HuH-7.5 (cell line): ENCODE measurements around the gene FGF22.

Experiments used
- DNase-seq: peaks from one replicate; pipeline ENCODE4 v3.0.0; 2011; ENCODE audit warnings: low spot score

Gene FGF22

DNA sequence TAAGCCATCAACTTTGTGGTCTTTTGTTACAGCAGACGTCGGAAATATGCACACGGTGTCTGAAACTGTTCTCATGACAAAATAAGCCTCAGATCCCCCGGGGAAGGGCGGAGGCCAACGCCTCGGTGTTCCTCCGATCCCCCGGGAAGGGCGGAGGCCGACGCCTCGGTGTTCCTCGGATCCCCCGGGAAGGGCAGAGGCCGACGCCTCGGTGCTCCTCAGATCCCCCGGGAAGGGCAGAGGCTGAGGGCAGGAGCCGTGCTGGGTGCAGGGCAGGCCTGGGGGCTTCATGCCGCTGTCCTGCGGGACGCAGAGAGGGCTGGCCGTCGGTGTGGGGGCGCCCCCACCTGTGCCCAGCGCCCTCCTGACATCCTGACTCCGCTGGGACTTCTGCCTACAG lies 4.7 kb downstream of the FGF22 start:
- no peak for DNase-seq

GRCh38 chr19:644789-645188 lies 5.1 kb downstream of the FGF22 start:
- DNase-seq: no peak

GRCh38 chr19:645912-646778 lies 6.5 kb downstream of the FGF22 start:
- no peak for DNase-seq

DNA sequence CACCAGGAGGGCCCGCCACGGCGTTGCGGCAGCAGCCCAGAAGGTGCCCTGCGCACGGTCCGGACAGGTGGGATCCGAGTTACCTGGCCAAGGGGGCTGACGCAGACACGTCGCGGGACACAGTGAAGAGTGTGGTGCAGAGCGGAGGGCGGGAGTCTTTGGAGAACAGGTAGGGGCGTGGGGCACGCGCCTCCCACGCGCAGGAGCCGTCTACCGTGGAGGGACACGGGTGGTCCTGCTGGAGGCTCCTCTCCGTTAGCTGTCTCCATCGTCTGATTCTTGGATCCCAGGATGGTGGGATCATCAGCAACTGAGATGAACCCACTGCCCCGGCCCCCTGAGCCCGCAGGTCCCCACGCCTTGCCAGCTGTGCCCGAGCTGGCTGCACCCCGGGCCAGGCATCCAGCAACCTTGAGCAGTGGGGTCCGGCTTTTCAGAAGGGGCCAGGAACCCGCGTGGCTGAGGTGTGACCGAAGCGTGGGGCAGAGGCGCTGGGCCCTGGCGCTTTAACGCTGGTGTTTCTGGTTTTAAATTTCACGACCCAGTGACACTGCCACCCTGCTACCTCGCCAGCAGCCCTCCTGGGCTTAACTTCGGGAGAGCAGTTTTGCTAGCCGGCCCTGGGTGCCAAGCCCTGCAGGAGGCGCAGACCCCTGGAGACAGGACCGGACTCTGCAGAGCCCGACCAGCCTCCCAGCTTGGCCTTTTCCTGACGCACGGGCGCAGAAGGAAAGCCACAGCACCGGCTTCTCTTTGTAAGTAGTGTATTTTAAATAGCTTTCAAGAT lies 7.3 kb downstream of the FGF22 start:
- no peak for DNase-seq

GRCh38 chr19:647566-648284 lies 8.0 kb downstream of the FGF22 start:
- DNase-seq: no peak

DNA sequence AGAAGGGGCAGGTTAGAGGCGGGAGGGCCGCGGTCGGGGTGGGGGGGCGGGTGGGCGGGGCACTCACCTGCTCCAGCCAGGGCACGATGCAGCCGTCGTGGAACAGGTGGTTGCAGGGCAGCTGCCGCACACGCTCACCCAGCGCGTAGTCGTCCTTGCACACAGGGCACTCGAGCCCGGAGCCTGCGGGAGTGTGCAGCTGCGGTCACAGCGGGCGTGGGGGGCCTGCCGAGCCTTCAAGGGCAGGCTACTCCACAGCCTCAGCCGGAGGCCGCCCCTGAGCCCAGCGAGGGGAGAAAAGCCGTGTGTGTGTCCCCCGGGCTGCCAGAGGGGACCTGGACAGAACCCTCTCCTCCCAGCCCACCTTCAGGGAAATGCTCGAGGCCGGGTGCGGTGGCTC lies 8.6 kb downstream of the FGF22 start:
- DNase-seq: no peak

DNA sequence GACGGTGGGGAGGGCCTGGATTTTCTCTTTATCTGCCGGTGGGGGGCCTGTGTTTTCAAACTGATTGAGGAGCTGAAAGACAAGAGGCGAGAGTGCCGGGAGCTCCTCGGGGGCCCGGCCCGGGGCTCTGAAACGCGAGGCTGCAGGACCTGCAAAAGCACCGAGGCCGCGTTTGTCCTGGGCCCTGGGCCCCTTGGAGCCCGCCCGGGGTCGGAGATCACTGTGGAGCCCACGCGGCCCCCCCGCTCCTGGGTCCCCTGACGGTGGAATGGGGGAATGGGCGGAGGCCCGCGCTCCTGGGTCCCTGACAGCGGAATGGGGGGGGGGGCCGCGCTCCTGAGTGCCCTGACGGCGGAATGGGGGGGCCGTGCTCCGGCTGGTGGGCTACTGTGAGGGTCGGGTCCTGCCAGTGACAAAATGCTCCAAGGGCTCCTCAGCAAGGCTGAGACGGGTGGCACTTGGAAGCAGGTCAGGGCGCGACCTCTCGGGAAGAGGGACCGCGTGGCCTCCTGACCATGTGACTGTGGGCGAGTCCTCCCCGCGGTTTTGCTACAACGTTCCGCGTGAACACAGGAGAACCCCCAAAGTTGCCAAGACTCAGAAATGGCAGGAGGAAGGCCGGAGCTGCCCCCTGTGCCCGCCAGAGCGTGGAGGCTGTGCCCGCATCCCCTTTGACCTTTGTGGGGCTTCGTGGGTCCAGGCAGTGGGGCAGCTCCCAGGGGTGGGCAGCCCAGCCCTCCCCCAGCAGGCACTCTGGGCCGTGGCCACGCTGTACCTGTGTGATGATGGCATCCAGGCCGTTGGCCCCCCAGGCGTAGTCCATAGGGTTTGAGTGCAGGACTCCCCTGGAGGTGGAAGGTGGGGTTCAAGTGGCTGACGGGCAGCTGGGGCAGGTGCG lies 9.5 kb downstream of the FGF22 start:
- no peak for DNase-seq

DNA sequence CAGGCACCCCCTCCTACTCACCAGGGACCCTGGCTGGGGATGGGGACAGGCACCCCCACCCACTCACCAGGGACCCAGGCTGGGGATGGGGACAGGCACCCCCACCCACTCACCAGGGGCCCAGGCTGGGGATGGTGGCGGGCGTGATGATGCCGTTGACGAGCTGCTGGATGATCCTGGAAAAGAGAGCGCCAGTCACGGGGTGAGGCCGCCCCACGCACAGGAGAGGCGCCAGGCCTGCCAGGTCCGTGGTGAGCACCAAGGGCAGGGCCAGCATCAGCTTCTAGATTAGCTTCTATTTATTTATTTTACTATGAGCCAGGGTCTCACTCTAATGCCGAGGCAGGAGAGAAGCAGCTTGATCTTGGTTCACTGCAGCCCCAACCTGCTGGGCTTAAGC lies 10.4 kb downstream of the FGF22 start:
- no peak for DNase-seq

DNA sequence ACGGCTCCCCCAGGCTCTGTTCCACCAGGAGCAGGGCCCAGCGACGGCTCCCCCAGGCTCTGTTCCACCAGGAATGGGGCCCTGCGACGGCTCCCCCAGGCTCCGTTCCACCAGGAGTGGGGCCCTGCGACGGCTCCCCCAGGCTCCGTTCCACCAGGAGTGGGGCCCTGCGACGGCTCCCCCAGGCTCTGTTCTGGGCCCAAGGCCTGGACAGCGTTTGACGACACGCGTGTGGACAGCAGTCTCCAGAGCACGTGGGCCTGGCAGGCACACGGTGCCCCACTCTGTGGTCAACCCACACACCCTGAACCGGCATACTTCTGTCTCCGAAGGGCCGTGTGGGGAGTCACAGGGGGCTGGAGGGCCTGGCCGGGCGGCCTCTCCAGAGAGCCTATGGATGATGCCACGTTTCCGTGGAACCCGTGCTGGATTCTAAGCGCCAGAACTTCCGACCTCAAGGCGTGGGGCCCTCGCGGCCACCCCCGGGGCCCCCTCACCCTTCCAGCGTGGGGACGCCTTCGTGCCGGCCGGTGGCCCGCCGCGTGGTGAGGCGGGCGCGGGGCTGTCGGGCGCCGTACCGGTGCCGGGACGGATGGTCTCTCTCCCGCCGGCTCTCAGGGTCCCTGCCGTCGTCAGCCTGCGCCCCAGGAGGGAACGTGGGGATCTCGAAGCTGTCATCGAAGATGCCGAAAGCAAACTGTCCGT lies 11.6 kb downstream of the FGF22 start:
- no peak for DNase-seq

DNA sequence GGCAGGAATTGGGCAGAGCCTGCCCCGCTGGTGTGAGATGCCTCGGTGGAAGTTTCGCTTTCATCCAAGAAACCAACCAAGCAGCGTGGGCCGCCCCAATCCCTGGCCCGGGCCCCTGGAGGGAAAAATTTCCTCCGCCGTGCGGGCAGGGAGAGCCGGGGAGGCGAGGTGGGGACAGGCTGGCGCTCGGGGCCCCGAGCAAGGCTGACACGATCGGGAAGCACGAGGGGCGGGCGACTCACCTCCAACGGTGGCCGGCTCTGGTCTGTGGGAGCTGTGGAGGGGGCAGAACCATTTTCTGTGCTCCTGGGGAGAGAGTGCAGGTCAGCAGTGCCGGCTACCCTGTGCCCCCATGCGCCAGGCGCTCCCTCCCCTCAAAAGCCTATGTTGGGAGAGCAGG lies 12.3 kb downstream of the FGF22 start:
- DNase-seq: no peak

DNA sequence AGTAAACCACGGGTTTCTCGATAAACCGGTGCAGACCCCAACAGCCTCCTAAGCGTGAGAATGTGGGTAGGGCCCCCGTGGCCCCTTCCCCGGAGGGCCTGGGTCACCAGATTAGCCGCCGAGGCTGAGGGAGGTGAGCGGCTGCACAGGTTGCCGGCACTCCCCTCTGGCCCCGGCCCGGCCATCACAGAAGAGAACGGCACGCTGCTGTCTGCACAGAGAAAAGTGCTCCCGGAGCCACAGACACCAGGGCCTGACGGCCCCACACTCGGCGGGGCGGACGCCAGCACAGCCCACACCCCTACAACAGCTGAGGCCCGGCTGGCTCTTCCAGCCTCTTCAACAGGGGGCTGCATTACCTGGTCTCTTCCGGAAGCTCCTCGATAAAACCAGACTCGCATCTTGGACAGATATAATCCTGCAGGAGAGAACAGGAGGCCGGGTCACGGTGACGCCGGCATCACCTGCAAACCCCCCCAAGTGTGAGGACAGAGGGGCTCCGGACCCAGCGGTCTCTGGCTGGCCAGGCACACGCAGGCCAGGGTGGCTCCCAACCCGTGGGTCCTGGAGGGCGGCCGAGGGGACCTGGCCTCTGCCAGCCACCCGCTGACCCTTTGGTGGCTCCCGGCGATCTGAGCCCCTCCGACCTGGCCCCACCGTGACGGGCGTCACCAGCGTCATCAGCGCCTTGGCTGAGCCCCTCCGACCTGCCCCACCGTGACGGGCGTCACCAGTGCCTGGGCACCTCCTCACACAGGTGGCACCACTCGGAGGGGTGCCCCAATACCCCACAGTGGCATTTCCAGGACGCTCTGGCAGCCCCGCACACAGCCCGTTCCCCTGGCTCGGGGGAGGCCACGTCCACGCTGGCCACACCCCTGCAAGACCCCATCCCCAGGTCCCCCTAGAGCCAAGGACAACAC lies 13.0 kb downstream of the FGF22 start:
- no peak for DNase-seq

DNA sequence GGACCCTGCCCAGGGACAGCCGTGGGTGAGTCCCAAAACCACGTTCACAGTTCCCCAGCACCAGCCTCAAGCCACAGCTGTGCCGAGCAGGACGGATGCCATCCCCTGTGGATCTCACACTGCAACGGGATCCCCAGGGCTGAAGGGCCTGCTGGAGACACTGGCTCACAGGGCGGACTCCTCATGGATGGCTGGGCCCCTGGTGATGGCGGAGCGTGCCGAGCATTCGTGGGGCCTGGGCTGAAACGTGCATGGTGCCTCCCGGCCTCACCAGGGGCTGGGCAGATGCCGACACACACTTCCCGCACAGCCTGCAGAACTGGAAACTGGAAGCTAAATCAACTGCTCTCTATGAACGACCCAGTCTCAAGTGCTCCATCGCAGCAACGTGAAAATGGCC lies 13.7 kb downstream of the FGF22 start:
- no peak for DNase-seq

DNA sequence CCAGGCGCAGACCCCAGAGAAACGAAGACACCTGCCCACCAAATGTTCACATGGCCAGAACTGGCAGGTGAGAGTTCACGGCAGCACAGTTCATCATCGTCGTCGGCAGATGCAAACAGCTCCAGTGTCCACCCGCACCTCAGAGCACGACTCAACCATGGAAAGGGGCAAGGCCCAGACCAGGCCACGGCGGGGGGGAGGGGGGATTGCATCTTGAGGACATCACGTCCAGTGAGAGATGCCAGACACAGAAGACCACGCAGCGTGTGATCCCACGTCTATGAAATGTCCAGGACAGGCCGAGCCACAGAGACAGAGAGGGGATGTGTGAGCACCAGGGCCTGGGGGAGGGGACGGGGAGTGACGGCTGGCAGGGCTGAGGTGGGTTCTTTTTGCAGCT lies 16.0 kb downstream of the FGF22 start:
- no peak for DNase-seq

GRCh38 chr19:656751-657559 lies 17.3 kb downstream of the FGF22 start:
- no peak for DNase-seq

GRCh38 chr19:657611-658010 lies 17.9 kb downstream of the FGF22 start:
- no peak for DNase-seq

- DNase-seq: no peak
Measured at GRCh38 chr19:658059-658839, 18.6 kb downstream of the FGF22 start.

GRCh38 chr19:658916-659839 lies 19.5 kb downstream of the FGF22 start:
- DNase-seq: no peak
